GM18909 (cell line): Measurements from ENCODE around the gene PLD6.
"Not testable (repeated sequence)": the region's sequence is repeated elsewhere in the genome, so short reads cannot be mapped to it uniquely, and the experiment has no call there.

ENCODE experiments used
- ATAC-seq: cut with Tn5 transposase; IDR thresholded peaks from one replicate; pipeline ENCODE4 v1.9.1; 2021; ENCODE audit warnings: mild to moderate bottlenecking; ENCODE audit not compliant: unreplicated experiment, poor library complexity

PLD6 gene

GRCh38 chr17:17159571-17159970 lies 46.6 kb downstream of the PLD6 start:
- ATAC-seq: no peak

- ATAC-seq: not testable (repeated sequence)
These were observed 47.6 kb downstream of the PLD6 start for GRCh38 chr17:17158506-17158905.

- ATAC-seq: no peak
These were observed 49.1 kb downstream of the PLD6 start for GRCh38 chr17:17157041-17157440.

- no peak for ATAC-seq
These were observed 49.6 kb downstream of the PLD6 start for GRCh38 chr17:17156511-17156910.

- no peak for ATAC-seq
These were observed 50.0 kb downstream of the PLD6 start for GRCh38 chr17:17156107-17156506.

- no peak for ATAC-seq
These were observed 50.6 kb downstream of the PLD6 start for GRCh38 chr17:17155568-17155967.

- no peak for ATAC-seq
These were observed 51.2 kb downstream of the PLD6 start for GRCh38 chr17:17154981-17155380.

- no peak for ATAC-seq
These were observed 51.6 kb downstream of the PLD6 start for GRCh38 chr17:17154556-17154955.

- ATAC-seq: no peak
These were observed 52.4 kb downstream of the PLD6 start for GRCh38 chr17:17153709-17154108.

- no peak for ATAC-seq
These were observed 53.1 kb downstream of the PLD6 start for GRCh38 chr17:17153071-17153470.

GRCh38 chr17:17152385-17152784 lies 53.7 kb downstream of the PLD6 start:
- ATAC-seq: no peak

- ATAC-seq: no peak
These were observed 54.2 kb downstream of the PLD6 start for GRCh38 chr17:17151962-17152361.

GRCh38 chr17:17151541-17151940 lies 54.6 kb downstream of the PLD6 start:
- no peak for ATAC-seq

- ATAC-seq: no peak
These were observed 55.1 kb downstream of the PLD6 start for GRCh38 chr17:17151055-17151454.
